Measurements from ENCODE around the gene H2BK1.

DNA sequence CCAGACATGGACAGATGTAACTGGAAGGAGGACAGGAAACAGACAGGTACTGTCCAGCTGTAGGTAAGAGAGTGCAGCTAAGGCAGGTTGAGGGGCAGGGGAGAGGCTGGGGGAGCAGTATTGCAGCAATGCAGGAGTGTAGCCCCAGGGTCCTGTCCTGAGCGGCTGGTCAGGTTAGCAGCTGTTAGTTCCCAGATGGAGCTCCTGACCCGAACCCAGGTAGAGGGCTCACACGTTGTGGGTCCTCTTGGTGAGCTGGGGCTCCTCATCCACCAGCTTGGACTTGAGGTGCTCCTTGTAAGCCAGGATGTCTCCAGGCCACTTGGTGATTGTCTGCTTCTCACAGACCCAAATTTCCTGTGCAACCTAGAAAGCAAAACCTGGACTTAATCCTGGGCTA lies 3.5 kb upstream of the H2BK1 start:
- TF ChIP-seq, protein P1, sequence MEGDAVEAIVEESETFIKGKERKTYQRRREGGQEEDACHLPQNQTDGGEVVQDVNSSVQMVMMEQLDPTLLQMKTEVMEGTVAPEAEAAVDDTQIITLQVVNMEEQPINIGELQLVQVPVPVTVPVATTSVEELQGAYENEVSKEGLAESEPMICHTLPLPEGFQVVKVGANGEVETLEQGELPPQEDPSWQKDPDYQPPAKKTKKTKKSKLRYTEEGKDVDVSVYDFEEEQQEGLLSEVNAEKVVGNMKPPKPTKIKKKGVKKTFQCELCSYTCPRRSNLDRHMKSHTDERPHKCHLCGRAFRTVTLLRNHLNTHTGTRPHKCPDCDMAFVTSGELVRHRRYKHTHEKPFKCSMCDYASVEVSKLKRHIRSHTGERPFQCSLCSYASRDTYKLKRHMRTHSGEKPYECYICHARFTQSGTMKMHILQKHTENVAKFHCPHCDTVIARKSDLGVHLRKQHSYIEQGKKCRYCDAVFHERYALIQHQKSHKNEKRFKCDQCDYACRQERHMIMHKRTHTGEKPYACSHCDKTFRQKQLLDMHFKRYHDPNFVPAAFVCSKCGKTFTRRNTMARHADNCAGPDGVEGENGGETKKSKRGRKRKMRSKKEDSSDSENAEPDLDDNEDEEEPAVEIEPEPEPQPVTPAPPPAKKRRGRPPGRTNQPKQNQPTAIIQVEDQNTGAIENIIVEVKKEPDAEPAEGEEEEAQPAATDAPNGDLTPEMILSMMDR (conservative IDR thresholded peaks at IDR 0.05): no peak
- TF ChIP-seq EZH2 (IDR thresholded peaks at IDR 0.05; ENCODE audit: low read depth): no peak
